GM12878 (cell line): ENCODE results near the gene ADGB. TPM values are rescaled to one million over a fixed set of nuclear protein-coding genes. Genes with fewer than 3 reads are reported as not detected.
"Not testable (repeated sequence)": the region's sequence is repeated elsewhere in the genome, so short reads cannot be mapped to it uniquely, and the experiment has no call there.

Source experiments
- ATAC-seq: fragments of 200-7000 bp; cut with Tn5 transposase; 3 replicates; pipeline ENCODE4 v1.9.1; 2020; ENCODE audit warnings: mild to moderate bottlenecking, moderate library complexity
- BruUV-seq: library from RNA; stranded (reverse); fragments of 400-500 nt; replicated peaks from 2 replicates; lab custom pipeline; 2021; lab: Mats Ljungman, UMichigan
- CTCF ChIA-PET: fragments of 300-600 bp; sonication (Branson Sonifier 250); formaldehyde crosslinking; extraction: SDS; loops from one replicate; lab custom pipeline; 2021; ENCODE audit warnings: inconsistent platforms; lab: Yijun Ruan, JAX
- POLR2A ChIA-PET: fragments of 350-600 bp; formaldehyde crosslinking; extraction: SDS; loops from one replicate; lab custom pipeline; 2021; ENCODE audit warnings: inconsistent platforms; lab: Charles Lee
- RAD21 ChIA-PET: fragments of 300-600 bp; sonication (Branson Sonifier 250); formaldehyde crosslinking; loops from one replicate; lab custom pipeline; 2023; ENCODE audit warnings: antibody characterized with exemption; ENCODE audit not compliant: unreplicated experiment; lab: Charles Lee
- SMC1A ChIA-PET: fragments of 300-600 bp; sonication (Branson Sonifier 250); formaldehyde crosslinking; loops from one replicate; lab custom pipeline; 2023; ENCODE audit not compliant: unreplicated experiment, uncharacterized antibody; lab: Charles Lee
- DNase-seq: peaks from one replicate; pipeline ENCODE4 v3.0.0-alpha.2; 2011; ENCODE audit warnings: low read depth, low spot score
- FAIRE-seq: peaks from 3 replicates; lab custom pipeline; 2011; peaks lifted over from hg19 to GRCh38; lab: Jason Lieb, UNC
- H2AFZ ChIP-seq: 2 replicates; pipeline ENCODE4 v1.6.0; 2011; ENCODE audit warnings: low read depth, low read length, control low read depth; ENCODE audit not compliant: control insufficient read depth
- H3K27ac ChIP-seq: 2 replicates; pipeline ENCODE4 v1.5.1; 2011; ENCODE audit warnings: control low read depth; ENCODE audit not compliant: control insufficient read depth, insufficient read depth
- H3K27me3 ChIP-seq, 2 experiments: replicated peaks in 1 of 2; 2 replicates each; pipeline versions ENCODE4 v1.6.0 to v1.6.1; 2011; ENCODE audit warnings: low read length in 1 of 2; ENCODE audit not compliant: control insufficient read depth in 2 of 2, insufficient read depth in 2 of 2
- H3K36me3 ChIP-seq, 2 experiments: 2 replicates each; pipeline ENCODE4 v1.5.1; 2011; ENCODE audit warnings: low read length in 1 of 2; ENCODE audit not compliant: control insufficient read depth in 2 of 2, insufficient read depth in 2 of 2
- H3K4me1 ChIP-seq: 2 replicates; pipeline ENCODE4 v1.6.1; 2011; ENCODE audit warnings: mild to moderate bottlenecking, low read length, moderate library complexity, mixed read lengths; ENCODE audit not compliant: control insufficient read depth, insufficient read depth
- H3K4me2 ChIP-seq: 2 replicates; pipeline ENCODE4 v1.6.0; 2011; ENCODE audit warnings: control low read depth; ENCODE audit not compliant: control insufficient read depth, insufficient read depth
- H3K4me3 ChIP-seq: fragments of 200-600 bp; sonication (generic); 2 replicates; pipeline ENCODE4 v1.5.1; 2016
- H3K79me2 ChIP-seq: 2 replicates; pipeline ENCODE4 v1.6.0; 2011; ENCODE audit warnings: low read length; ENCODE audit not compliant: control insufficient read depth, insufficient read depth
- H3K9ac ChIP-seq: 2 replicates; pipeline ENCODE4 v1.8.0; 2011; ENCODE audit warnings: low read length, control low read depth, mixed read lengths; ENCODE audit not compliant: control insufficient read depth, insufficient read depth
- H3K9me3 ChIP-seq: replicated peaks from 3 replicates; pipeline ENCODE4 v1.5.1; 2011; ENCODE audit warnings: mild to moderate bottlenecking, low read length; ENCODE audit not compliant: control insufficient read depth, insufficient read depth
- H4K20me1 ChIP-seq: 2 replicates; pipeline ENCODE4 v1.6.0; 2011; ENCODE audit not compliant: control insufficient read depth, insufficient read depth
- ATF3 ChIP-seq: IDR thresholded peaks from 2 replicates; pipeline ENCODE4 v1.6.1; 2011; ENCODE audit warnings: low read depth, mild to moderate bottlenecking, low read length, moderate library complexity, borderline replicate concordance; ENCODE audit errors: extremely low read depth
- BHLHE40 ChIP-seq, 2 experiments: fragments of 450-650 bp in 1 of 2; IDR thresholded peaks; 2 replicates each; pipeline ENCODE4 v1.6.1; 2011 to 2017; ENCODE audit warnings: low read depth in 2 of 2, borderline replicate concordance in 1 of 2, improper control_type of control experiment in 1 of 2, low read length in 1 of 2, mild to moderate bottlenecking in 1 of 2
- KLF5 ChIP-seq: fragments of 450-650 bp; IDR thresholded peaks from 2 replicates; pipeline ENCODE4 v1.6.1; 2014; ENCODE audit warnings: mild to moderate bottlenecking; ENCODE audit not compliant: partially characterized antibody
- MAX ChIP-seq: IDR thresholded peaks from 2 replicates; pipeline ENCODE4 v1.6.1; 2012; ENCODE audit warnings: low read depth, low read length, improper control_type of control experiment
- NFIC ChIP-seq: IDR thresholded peaks from 2 replicates; pipeline ENCODE4 v1.6.1; 2012; ENCODE audit warnings: low read depth, mild to moderate bottlenecking, inconsistent platforms, low read length, moderate library complexity
- RAD51 ChIP-seq: fragments of 450-650 bp; IDR thresholded peaks from 2 replicates; pipeline ENCODE4 v1.6.1; 2016; ENCODE audit warnings: moderate library complexity, mild to moderate bottlenecking, inconsistent platforms
- RUNX3 ChIP-seq: IDR thresholded peaks from 2 replicates; pipeline ENCODE4 v1.6.1; 2012; ENCODE audit warnings: low read length, inconsistent platforms
- USF2 ChIP-seq: IDR thresholded peaks from 2 replicates; pipeline ENCODE4 v1.6.1; 2011; ENCODE audit warnings: low read depth, low read length, improper control_type of control experiment, borderline replicate concordance
- WGBS: methylation state at CpG from one replicate; pipeline ENCODE4 v1.1.6; 2016; ENCODE audit warnings: low lambda C conversion rate; ENCODE audit not compliant: insufficient replicate concordance, insufficient coverage; ENCODE audit errors: missing lambda C conversion rate; 5-methylcytosine and 5-hydroxymethylcytosine counted together
- in situ Hi-C: fragments of 300-500 bp; cut with MboI; formaldehyde crosslinking; loops from 9 replicates; pipeline ENCODE4 v1.14.3; 2018; ENCODE audit warnings: mixed read lengths
- intact Hi-C: fragments of 100-400 bp; cut with micrococcal nuclease; formaldehyde crosslinking; loops from one replicate; pipeline ENCODE4 v1.14.2; 2022; ENCODE audit not compliant: unreplicated experiment
- polyA plus RNA-seq, 11 experiments: library from polyadenylated mRNA; depleted of rRNA in 4 of 11; unstranded in 6 of 11; stranded (reverse) in 5 of 11; fragments of >200 nt; fragmentation: Nextera tagmentation in 4 of 11; fragmentation: Illumina TruSeq in 1 of 11; extraction: Ambion mirVana in 4 of 11; extraction: Trizol in 1 of 11; gene quantifications; 1 replicate in 1 of 11; 2 replicates in 10 of 11; pipeline versions ENCODE4 v1.2.1 to v1.2.3, GENCODE V29; 2011 to 2016; ENCODE audit warnings: inconsistent platforms in 2 of 11, missing spikeins in 2 of 11, low read depth in 1 of 11
- total RNA-seq, 4 experiments: library from RNA; depleted of rRNA in 3 of 4; stranded (reverse); fragments of >200 nt in 3 of 4; fragmentation: Illumina TruSeq in 1 of 4; extraction: Trizol in 1 of 4; gene quantifications; 2 replicates each; pipeline versions ENCODE4 v1.2.1 to v1.2.3, GENCODE V29; 2013 to 2021

The ADGB gene
- total and polyA plus RNA-seq, 10 of the 15 experiments (the other 5 are each of a cell fraction or from before 2014, with no cell fraction given): not detected

GRCh38 chr6:146805546-146806325, 207.0 kb downstream of the ADGB start:
- WGBS: 0% methylated on average over 2 of the region's 2 CpGs
- BruUV-seq: no TSS peak
- Histone ChIP-seq H3K79me2 (no peaks in the 10 kb centered on the region), H3K27me3 (no peaks in the 10 kb centered on the region), H2AFZ (no peak overlapping the region), H3K9ac (no peak overlapping the region), H3K36me3 (no peaks in the 10 kb centered on the region), H3K4me1 (no peaks in the 10 kb centered on the region), H3K4me3 (no peak overlapping the region), H4K20me1 (no peaks in the 10 kb centered on the region), H3K4me2 (no peak overlapping the region), H3K27ac (no peak overlapping the region), H3K9me3 (no peaks in the 10 kb centered on the region)
- intact Hi-C loops (no loop called here), in situ Hi-C loops (no loop called here)
- no peak for TF ChIP-seq USF2
- TF ChIP-seq RAD51: no peak
- TF ChIP-seq KLF5: no peak
- TF ChIP-seq ATF3: no peak
- TF ChIP-seq NFIC: no peak
- no peak for TF ChIP-seq BHLHE40 (IDR thresholded peaks at IDR 0.05; ENCODE audit: borderline replicate concordance in 1 of 2, low read depth in 2 of 2, low read length in 1 of 2)
- TF ChIP-seq RUNX3: no peak
- TF ChIP-seq MAX: no peak
- DNase-seq: no peak
- RAD21 ChIA-PET: no interaction called here
- no peak for FAIRE-seq
- no peak for ATAC-seq
- POLR2A ChIA-PET: no interaction called here
- CTCF ChIA-PET: no interaction called here
- SMC1A ChIA-PET: interaction anchor here (1.0 kb wide), 1 partner anchor 43 kb away, joined by 3 read pairs; no protein-coding TSS in a partner anchor

GRCh38 chr6:146809014-146809413, 210.2 kb downstream of the ADGB start:
- H4K20me1 ChIP-seq, H3K4me2 ChIP-seq, H3K79me2 ChIP-seq, H2AFZ ChIP-seq, SMC1A ChIA-PET, H3K4me1 ChIP-seq, in situ Hi-C loops, BruUV-seq, H3K27me3 ChIP-seq, POLR2A ChIA-PET, H3K9me3 ChIP-seq, RAD21 ChIA-PET, CTCF ChIA-PET, H3K9ac ChIP-seq, FAIRE-seq, H3K36me3 ChIP-seq, ATAC-seq, intact Hi-C loops, DNase-seq, H3K27ac ChIP-seq, H3K4me3 ChIP-seq: not testable (repeated sequence)
- 56% methylated on average over 9 of the region's 9 CpGs for WGBS
